Sigmoid colon (tissue), 4 donors: Measurements from ENCODE around the gene FGF14.

Experiments used
- POLR2A ChIP-seq, 2 donors: fragments of 450-650 bp; IDR thresholded peaks; one replicate each; pipeline ENCODE4 v1.6.1; 2016; ENCODE audit warnings: antibody characterized with exemption in 2 of 2, mild to moderate bottlenecking in 2 of 2, moderate library complexity in 2 of 2
- POLR2AphosphoS5 ChIP-seq, 4 donors: sonication (generic); formaldehyde crosslinking; IDR thresholded peaks; one replicate each; pipeline ENCODE4 v1.6.1; 2017; ENCODE audit warnings: antibody characterized with exemption in 4 of 4
- TF ChIP-seq, protein P1 (sequence below), 4 experiments: fragments of 450-650 bp in 3 of 4; fragments of 200-600 bp in 1 of 4; IDR thresholded peaks; one replicate each; pipeline ENCODE4 v1.5.1; 2016 to 2019; ENCODE audit warnings: antibody characterized with exemption in 4 of 4, mild to moderate bottlenecking in 3 of 4, moderate library complexity in 2 of 4

DNA sequence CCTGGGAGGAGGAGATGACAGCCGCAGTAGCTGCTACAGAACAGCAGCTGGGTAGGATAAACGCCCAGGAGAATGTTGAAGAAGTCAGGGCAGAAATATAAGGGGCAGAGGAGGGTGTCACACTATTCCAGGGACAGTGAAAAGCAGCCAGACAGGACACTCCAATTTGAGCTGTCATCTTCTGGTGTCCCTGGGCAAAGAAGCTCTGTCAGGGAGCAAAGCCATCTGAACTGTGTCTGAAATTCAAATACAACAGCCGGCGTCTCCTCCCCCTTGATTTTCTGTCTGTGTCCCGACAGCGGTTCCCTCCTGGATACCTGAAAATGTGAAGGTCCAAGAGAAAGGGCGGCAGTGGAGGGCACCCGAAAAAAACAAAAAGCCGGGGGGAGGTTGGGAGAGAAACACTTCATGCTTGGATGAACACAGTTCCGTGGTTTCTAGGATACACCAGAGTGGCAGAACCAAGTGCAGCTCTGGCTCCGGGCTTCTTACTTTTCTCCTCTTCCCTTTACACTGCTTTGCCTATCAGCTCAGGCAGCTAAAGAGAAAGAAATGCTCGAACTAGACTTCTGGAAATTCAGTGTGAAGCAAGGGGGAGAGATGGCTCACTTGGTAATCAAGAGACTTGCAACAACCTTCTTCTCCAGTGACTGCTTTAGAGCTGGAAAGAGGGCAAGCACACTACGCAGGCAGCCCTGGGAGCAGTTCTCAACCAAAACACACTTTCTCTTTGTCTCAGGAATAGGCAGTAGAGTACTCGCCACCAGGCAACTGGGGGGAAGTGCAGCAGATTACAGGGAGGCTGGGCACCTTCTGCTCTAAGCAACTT is 483.8 kb downstream of the FGF14 start:
- TF ChIP-seq, protein P1, sequence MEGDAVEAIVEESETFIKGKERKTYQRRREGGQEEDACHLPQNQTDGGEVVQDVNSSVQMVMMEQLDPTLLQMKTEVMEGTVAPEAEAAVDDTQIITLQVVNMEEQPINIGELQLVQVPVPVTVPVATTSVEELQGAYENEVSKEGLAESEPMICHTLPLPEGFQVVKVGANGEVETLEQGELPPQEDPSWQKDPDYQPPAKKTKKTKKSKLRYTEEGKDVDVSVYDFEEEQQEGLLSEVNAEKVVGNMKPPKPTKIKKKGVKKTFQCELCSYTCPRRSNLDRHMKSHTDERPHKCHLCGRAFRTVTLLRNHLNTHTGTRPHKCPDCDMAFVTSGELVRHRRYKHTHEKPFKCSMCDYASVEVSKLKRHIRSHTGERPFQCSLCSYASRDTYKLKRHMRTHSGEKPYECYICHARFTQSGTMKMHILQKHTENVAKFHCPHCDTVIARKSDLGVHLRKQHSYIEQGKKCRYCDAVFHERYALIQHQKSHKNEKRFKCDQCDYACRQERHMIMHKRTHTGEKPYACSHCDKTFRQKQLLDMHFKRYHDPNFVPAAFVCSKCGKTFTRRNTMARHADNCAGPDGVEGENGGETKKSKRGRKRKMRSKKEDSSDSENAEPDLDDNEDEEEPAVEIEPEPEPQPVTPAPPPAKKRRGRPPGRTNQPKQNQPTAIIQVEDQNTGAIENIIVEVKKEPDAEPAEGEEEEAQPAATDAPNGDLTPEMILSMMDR (IDR thresholded peaks at IDR 0.05), result no peak
- TF ChIP-seq POLR2A (IDR thresholded peaks at IDR 0.05), result no peak
- no peak for TF ChIP-seq POLR2AphosphoS5 (IDR thresholded peaks at IDR 0.05)
